ENCODE results near the gene SLC43A3.

GRCh38 chr11:57466680-57467079 lies 39.8 kb upstream of the SLC43A3 start:
- TF ChIP-seq POLR2A (IDR thresholded peaks at IDR 0.05) (no peak), CTCF (IDR thresholded peaks at IDR 0.05) (no peak)

Measured in ovary (tissue), 3 donors.